NCI-H2227 (cell line): Measurements from ENCODE around the gene LRP10.

ENCODE experiments used
- DNase-seq: peaks from one replicate; lab custom pipeline; 2025; ENCODE audit not compliant: unreplicated experiment; lab: John Stamatoyannopoulos, UW

Gene LRP10

DNA sequence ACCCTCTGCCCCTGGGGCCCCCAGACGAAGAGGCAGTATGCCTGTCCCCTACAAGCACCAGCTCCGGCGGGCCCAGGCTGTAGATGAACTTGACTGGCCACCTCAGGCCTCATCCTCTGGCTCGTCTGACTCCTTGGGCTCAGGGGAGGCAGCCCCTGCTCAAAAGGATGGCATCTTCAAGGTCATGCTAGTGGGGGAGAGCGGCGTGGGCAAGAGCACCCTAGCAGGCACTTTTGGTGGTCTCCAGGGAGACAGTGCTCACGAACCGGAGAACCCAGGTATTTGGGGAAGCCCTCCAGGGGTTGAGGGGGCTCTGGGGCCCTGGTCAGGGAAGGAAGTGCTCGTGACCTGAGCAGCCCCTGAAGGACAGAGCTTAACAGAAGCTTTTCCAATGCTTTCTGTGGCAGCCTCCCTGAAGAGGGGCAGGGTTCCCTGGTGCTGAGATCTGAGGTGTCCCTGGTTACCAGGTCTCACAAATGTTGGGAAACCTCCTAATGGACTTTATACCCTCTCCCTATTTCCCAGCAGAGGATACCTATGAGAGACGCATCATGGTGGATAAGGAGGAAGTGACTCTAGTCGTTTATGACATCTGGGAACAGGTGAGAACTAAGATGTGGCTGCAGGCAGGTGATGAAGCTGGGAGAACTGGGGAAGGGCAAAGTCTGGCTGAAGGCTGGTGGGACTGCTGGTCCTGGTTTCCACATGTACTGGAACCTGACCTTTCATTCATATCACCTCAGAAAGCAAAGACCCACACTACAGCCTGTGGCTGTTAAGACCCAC lies 13.4 kb downstream of the LRP10 start:
- no peak for DNase-seq

DNA sequence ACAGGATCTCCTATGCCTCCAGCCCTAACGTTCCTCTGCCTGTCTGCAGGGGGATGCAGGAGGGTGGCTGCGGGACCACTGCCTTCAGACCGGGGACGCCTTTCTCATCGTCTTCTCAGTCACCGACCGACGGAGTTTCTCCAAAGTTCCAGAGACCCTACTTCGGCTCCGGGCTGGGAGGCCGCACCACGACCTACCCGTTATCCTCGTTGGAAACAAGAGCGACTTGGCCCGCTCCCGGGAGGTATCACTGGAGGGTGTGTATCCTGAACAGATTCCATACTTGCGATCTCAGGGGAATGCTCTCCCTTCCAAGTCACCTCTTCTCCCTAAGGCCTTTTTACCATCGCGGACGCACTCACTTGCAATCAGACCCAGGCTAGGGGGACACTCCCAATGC lies 14.4 kb downstream of the LRP10 start:
- no peak for DNase-seq

DNA sequence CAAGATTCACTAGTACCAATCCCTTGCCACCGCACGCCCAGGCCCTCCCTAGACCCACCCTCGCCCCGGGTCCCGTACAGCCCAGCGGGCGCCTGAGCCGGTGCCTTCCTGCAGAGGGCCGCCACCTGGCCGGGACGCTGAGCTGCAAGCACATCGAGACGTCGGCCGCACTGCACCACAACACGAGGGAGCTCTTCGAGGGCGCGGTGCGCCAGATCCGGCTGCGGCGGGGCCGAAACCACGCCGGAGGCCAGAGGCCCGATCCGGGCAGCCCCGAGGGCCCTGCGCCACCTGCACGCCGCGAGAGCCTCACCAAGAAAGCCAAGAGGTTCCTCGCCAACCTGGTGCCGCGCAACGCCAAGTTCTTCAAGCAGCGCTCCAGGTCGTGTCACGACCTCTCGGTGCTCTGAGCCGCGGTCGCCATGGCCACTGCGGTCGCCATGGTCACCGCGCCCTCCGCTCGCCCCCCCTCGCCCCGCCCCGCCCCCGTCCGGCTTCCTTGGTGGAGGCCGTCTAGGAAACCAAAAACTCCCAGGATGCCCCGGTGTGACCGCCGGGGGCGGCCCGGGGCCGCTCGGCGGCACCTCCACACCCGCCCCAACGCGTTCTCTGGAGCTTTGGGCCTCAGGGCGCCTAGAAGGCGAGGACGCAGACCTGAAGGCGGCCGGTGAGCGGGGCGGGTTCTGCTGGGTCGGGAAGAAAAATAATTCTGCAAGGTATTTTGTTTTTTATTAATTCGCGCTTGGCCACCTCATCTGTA lies 15.1 kb downstream of the LRP10 start:
- DNase-seq = peak; percentile 80

DNA sequence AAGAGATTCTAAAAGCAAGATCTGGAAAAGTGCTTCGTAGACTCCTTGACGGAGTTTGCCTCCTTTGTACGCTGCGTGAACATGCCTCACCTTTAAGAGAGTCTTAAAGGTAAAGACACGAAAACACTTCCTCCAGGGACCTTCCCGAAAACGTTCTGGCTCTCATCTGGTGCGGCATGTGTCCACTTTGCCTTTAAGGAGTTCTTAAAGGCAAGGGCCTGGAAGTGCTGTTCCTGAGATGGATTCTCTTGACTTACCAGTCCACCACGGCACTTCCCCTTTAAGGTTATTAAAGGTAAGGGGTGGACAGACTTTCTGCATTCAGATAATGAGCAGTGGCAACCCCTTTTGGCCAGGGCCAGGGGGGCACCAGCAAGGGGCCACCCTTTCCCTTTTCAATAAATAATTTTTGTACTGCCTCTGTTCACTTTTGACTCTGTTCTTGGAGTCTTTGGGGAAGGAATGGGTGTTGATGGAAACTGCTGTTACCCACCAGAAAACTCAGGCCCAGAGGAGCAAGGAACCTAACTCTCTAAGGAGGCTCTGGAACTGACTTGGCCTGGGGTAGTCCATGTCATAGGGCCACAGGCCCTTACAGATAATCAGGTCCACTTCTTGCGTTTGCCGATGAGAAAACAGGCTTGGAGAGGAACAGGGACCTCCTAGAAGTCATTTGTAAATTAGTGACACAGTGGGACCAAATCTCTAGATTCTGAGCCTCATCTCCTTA lies 15.9 kb downstream of the LRP10 start:
- DNase-seq = peak; percentile 91

DNA sequence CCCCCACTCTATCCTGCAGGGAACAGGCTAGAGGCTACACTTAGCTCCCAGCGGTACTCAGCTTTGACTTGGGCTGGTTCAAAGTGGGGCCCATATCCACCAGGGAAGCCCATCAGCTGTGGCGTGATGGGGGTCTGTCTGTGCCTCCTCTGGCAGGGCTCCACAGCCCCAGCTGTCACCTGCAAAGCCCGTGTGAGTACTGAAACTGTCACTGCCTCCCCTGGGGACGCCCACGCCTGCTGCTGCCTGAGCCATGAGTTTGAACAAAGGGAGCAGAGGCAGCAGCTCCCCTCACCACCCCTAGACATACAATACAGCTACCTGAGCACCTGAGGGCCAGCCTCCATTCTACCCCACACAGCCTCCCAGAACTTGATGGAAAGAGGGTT lies 16.4 kb downstream of the LRP10 start:
- no peak for DNase-seq

DNA sequence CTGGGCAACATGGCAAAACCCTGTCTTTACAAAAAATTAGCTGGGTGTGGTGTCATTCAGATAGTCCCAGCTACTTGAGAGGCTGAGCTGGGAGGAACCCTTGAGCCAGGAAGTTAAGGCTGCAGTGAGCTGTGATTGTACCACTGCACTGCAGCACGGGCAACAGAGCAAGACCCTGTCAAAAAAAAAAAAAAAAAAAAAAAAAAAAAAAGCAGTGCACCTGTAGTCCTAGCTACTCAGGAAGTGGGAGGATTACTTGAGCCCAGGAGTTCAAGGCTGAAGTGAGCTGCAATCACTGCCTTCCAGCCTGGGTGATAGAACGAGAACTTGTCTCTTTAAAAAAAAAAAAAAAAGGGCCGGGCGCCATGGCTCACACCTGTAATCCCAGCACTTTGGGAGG lies 17.1 kb downstream of the LRP10 start:
- DNase-seq = no peak

DNA sequence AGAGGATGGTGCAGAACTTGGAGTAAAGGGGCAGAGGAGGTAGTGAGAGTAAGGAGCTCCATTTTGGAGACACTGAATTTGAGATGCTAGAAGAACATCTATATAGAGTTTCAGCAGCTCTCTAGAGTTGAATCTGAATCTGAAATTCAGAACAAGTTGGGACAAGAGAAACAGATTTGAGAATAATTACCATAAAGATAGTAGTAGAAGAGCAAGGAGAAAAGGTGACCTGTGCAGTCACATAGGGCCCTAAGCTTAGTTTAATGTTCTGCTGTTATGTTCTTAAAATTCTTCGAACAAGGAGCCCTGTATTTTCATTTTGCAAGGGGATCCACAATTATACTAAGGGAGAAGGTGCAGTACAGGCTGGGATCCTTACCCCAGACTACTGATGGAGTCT lies 18.9 kb downstream of the LRP10 start:
- no peak for DNase-seq

DNA sequence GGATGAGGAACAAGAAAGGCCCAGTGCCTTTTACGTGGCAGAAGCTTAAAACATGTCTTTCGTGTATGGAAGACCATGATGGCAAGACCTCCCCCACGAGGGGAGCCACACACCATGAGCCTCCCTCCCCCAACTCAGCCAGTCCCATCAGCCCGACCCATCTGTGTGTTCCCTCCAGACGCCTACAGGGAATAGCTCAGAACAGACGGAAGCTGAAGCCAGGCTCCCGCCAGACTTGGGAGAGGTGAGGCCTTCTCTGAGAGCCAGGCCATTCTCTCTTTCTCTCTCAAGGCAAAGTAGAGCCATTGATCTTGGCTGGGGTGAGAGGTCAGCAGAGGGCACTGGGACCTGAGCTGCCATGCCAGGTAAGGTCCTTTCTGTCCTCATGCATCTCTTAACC lies 20.9 kb downstream of the LRP10 start:
- DNase-seq = no peak

DNA sequence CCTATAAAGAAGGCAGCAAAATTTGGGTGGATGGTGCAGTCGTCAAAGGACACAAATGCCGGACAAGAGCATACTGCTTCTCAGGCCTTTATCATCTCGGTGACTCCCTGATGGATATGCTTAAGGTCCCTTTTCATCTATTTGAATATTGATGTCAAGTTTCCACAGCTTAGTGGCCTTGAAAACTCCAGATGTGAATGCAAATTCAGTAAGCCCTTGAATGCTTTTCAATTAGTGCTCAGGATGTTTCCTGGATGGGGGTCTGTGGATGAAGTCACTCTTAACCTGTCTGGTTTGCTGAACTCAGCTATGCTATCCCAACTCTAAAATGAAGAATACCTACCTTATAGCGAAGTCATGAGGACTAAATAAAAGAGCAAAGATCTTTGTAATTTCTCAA lies 22.2 kb downstream of the LRP10 start:
- DNase-seq = no peak

DNA sequence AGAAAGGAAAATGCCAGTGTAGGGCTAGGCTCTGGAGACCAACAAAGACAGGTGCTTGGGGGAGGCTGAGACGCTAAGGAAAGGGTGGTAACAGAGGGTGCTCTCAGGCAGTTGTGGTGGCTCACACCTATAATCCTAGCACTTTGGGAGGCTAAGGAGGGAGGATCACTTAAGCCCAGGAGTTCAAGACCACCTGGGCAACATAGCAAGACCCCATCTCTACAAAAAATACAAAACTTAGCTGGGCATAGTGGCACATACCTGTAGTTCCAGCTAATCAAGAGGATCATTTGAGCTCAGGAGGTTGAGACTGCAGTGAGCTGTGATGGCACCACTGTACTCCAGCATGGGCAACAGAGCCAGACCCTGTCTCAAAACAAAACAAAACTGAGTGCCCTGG lies 23.9 kb downstream of the LRP10 start:
- DNase-seq = no peak

DNA sequence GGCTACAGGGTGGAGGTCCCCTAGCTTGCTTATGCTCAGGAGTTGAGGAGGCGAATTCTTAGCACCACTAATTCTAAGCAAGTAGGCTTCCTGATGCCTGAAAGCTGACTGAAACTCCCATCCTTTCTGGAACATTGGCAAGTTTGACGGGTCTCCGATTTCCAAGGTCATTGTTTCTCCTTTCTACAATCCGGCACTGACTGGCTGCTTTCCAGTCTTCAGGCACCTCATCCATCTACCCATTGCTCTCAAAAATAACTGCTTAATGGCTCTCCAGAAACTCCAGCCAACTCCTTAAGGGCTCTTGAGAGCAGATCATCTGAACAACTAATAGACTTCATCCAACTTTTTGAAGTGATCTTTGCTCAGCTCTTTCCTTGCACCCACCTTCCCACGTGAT lies 24.8 kb downstream of the LRP10 start:
- DNase-seq = no peak

DNA sequence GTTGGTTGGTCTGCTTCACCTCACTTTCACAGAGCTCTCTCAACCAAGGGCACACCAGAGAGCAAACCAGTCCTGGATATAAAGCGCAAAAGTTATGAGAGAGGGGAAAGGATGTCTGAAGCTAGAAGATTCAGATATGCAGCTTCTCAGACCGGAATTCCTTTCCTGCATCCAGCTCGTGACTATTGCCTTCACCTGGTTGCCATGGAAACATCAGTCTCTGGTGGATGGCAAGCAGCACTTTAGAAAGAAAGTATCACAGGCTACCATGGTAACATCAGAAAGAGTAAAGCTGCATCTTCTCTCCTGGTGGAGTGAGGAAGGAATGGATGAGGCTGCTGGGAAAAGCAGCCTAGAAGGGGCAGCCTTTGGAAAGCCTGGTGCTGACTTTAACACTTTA lies 25.2 kb downstream of the LRP10 start:
- no peak for DNase-seq

DNA sequence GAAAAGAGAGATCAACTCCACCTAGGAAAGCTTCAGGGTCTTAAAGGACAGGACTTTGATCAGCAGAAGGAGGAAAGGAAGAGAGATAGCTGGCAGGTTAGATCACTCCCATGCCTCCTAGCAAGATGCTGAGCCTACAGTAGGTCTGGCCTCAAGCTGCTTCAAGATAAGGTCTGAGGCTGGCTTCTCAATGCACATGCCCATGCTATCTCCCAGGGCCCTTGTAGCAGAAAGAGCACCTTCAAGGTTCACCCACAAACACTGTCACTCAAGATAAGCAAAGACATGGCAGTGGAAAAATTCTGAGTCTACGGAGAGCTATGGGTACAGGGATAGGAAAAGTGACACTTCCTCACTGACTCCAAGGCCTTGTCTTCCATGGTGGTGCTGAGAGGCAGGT lies 25.8 kb downstream of the LRP10 start:
- no peak for DNase-seq

DNA sequence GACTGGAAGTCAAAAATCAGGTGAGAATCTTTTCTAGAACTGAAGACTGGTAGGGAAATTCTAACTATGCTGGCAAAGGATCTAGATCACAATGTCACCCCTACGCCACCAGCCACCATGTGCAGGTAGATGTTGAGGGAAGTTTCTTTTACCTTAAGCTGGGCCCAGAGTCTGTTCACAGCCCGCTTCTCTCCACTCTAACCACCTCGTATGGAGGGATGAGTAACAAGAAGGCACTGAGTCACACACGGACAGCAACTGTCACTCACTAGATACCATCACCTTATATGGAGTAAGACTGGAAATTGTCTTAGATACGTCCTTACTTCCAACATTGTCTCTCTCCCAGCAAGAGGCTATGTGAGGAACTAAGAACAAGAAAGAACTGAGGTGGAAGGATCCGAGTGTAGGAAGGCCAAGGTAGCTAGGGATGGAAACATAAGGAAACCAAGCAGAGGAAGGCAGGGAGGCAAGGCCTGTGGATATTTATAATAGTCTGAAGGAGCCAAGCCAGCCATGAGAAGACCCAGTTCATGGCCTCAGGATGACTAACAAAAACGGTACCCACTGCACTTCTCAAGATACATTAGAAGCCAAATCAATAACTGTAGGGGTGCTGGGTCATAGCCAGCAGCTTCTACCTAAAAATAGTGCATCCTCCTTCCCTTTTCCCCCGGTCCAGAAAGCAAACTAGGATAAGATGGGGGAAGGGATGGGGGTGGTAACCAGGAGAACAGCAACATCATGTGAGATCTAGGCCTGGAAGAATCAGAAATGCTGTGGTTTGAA lies 27.0 kb downstream of the LRP10 start:
- DNase-seq = no peak

DNA sequence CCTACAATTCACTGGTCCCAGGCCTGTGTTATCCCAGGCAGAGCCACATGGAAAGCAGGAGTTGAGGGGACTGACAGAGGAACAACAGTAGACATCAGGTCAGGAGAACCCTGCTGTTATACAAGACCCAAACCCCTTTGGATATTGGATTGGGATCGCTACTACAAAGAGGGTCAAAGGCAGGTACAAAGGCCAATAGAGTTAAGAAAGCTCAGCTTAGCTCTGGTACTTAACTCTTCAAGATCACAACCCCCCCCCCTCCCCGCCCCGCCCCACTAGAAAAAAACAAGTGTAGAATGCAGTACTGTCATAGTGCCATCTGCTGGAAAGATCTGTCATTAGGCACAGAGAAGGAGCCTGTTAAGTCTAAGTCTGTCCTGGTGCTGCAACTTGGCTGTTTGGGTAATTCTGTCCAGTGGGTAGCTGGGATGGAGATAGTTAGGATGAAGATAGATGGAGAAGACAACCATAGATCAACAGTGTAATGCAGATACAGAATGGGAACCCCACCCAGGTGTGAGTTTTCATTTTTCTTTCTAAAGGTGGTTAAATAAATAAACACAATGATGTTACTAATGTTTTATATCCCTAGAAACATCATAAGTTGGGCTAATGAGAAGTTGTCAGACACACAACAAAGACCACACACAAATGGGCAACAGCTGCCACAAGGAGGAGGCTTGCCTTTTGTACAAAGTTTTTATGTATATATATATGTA lies 28.7 kb downstream of the LRP10 start:
- peak; percentile 68 for DNase-seq

DNA sequence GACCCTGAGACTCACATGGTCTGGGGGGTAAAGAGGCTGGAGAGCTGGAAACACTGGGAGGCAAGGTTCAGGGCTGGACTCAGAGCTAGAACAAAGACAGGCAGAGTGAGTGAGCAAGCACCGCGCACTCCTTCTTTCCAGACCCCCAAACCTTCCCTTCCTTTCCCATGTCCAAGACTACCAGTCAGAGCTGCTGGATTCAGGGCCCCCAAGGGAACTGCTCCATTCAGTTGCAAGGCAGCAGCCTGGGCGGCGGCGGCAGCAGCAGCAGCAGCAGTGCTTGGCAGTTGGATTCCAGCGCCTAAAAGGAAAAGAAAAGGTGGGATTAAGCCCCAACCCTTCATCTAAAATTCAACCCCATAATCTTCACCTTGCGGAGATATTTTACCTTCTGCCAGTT lies 30.3 kb downstream of the LRP10 start:
- DNase-seq = no peak

DNA sequence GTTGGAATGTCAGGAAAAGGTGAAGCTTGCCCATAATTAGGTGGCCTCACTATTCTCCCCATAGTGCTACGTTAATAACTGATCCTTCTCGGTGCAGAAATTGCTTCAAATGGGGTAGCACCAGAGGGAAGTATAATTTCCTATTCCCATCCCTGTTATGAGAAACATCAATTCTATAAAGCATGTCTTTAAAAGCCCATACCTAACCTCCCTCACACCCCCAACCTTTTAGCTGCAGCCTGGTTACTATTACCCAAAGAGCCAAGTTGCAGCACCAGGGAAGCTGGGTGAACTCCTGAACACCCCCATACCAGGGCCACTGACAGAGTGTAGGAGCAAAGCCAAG lies 32.2 kb downstream of the LRP10 start:
- DNase-seq = no peak

DNA sequence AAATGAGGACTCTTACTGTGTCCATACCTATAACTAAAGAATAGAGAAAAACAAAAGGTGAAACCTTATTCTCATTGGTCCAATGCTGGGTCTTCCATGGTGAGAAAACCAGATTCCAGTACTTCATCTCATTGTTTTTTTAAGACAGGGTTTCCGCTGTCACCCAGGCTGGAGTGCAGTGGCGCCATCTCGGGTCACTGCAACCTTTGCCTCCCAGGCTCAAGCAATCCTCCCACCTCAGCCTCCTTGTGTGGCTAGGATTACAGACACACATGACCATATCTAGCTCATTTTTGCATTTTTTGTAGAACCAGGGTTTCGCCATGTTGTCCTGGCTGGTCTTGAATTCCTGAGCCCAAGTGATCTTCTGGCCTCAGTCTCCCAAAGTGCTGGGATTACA lies 34.1 kb downstream of the LRP10 start:
- DNase-seq = no peak

DNA sequence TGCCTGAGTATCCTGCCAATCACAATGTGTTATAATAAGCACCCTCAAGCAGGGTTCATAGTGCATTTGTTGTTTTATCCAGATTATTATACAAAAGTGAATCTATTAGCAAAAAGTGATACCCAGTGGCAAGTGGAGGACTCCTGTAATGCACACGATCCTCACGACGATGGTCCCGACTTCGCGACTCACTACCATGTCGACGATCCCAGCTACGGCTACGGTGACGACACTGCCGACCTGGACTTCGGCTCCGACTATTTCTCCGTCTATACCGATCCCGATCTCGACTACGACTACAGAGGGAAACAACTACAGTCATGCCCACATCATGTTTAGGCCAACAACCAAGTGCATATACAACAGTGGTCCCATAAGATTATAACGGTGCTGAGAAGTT lies 34.5 kb downstream of the LRP10 start:
- no peak for DNase-seq

DNA sequence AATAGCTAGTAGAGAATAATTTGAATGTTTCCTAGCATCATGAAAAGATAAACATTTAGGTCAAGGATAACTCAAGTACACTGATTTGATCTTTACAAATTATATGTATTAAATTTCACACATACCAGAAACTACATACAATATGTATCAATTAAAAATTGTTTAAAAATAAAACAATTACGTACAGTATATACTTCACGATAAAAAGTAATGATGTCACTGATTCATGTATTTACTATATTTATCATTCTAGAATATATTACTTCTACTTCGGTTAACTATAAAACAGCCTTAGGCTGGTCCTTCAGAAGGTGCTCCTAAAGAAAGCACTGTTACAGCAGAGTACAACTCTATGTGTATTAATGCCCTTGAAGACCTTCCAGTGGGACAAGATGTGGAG lies 35.9 kb downstream of the LRP10 start:
- no peak for DNase-seq

DNA sequence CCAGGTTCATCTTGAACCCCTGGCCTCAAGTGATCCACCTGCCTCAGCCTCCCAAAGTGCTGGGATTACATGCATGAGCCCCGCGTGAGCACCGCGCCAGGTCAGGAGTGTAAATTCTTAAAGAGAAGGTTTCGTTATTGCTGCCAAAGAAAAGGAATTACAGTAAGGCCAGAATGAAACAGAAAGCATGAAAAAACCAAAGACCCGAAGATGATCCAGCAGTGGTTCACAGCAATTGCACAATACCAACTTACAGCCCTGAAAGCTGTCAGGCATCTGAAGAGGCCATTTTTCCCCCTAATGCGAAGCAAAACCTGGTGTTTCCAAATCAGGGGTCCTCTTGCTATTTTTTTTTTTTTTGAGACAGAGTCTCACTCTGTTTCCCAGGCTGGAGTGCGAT lies 37.1 kb downstream of the LRP10 start:
- DNase-seq = no peak
